Measurements from ENCODE around the gene MRPL32.

GRCh38 chr7:42959549-42959948 is 27.4 kb downstream of the MRPL32 start:
- TF ChIP-seq CTCF (IDR thresholded peaks at IDR 0.05): no peak
- no peak for TF ChIP-seq POLR2AphosphoS5 (IDR thresholded peaks at IDR 0.05; ENCODE audit: low read depth, low read length)
- no peak for TF ChIP-seq SIN3A (IDR thresholded peaks at IDR 0.05; ENCODE audit: borderline replicate concordance, insufficient read depth, low read depth, low read length)
